Measurements from ENCODE around the gene RAB3D. TPM values are rescaled to one million over a fixed set of nuclear protein-coding genes. Genes with fewer than 3 reads are reported as not detected.
"Not testable (repeated sequence)": the region's sequence is repeated elsewhere in the genome, so short reads cannot be mapped to it uniquely, and the experiment has no call there.

RAB3D gene
- total RNA-seq, 4 donors from 2014 or later = 9.5 to 16.4 (median 12.7) TPM

DNA sequence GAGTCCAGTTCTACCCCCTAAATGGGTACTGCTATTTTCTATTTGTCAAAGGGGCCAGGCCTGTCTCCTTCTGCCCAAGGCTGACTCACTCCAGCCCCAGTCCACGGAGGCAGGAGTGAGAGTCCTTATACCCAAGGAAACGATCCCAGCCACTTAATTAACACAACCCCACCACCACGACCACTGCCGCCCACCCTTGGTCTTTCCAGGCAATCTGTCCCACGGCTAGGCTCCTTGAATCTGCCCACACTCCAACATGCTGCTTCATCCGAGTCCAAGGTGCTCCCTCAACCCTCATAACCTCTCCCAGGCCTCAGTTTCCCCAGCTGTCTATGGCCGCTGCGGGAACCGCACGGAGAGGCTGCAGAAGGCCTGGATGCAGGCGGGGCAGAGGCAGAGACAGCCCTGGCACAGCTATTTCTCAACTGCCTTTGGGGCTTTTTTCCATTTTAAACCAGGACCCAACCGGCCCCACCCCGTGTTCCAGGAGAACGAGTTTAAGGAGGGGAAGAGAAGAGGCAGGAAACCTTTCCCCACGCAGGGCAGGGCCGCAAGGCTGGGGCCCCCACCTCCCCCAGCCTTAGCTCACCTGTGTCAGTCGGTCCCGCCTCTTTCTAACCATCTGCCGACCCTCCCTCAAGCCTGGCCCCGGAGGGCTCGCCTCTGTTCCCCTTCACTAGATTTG lies 746 bp downstream of the RAB3D start:
- Histone ChIP-seq H3K9me3 (no peaks in the 10 kb centered on the region), H3K27me3 (no peaks in the 10 kb centered on the region), H3K4me3 (peak overlapping the region; percentile 61 to 74 (median 66)), H3K27ac (peak overlapping the region; percentile 55 to 79 (median 78)), H3K4me1 (peaks cover 0 to 26% (median 9%) of the 10 kb centered on the region in 4 donors), H3K36me3 (peaks cover 0 to 27% (median 0%) of the 10 kb centered on the region in 3 donors)
- DNase-seq = no peak
- TF ChIP-seq POLR2A (IDR thresholded peaks at IDR 0.05) = no peak
- TF ChIP-seq, protein P1, sequence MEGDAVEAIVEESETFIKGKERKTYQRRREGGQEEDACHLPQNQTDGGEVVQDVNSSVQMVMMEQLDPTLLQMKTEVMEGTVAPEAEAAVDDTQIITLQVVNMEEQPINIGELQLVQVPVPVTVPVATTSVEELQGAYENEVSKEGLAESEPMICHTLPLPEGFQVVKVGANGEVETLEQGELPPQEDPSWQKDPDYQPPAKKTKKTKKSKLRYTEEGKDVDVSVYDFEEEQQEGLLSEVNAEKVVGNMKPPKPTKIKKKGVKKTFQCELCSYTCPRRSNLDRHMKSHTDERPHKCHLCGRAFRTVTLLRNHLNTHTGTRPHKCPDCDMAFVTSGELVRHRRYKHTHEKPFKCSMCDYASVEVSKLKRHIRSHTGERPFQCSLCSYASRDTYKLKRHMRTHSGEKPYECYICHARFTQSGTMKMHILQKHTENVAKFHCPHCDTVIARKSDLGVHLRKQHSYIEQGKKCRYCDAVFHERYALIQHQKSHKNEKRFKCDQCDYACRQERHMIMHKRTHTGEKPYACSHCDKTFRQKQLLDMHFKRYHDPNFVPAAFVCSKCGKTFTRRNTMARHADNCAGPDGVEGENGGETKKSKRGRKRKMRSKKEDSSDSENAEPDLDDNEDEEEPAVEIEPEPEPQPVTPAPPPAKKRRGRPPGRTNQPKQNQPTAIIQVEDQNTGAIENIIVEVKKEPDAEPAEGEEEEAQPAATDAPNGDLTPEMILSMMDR (IDR thresholded peaks at IDR 0.05) = no peak

- DNase-seq = no peak
- H3K27ac ChIP-seq = peak overlapping the region in 2 of 4 donors; percentile 76 to 79
- peak overlapping the region in 2 of 4 donors; percentile 68 to 74 for H3K4me3 ChIP-seq
- H3K36me3 ChIP-seq = peaks cover 0 to 33% (median 0%) of the 10 kb centered on the region in 3 donors
- no peak for TF ChIP-seq POLR2A (IDR thresholded peaks at IDR 0.05)
- TF ChIP-seq, protein P1 (IDR thresholded peaks at IDR 0.05) = no peak
- H3K4me1 ChIP-seq = peaks cover 0 to 21% (median 9%) of the 10 kb centered on the region in 4 donors
- no peaks in the 10 kb centered on the region for H3K9me3 ChIP-seq
- H3K27me3 ChIP-seq = no peaks in the 10 kb centered on the region
Observed at GRCh38 chr19:11338121-11338520, 1.3 kb downstream of the RAB3D start.

GRCh38 chr19:11337080-11337479 lies 2.4 kb downstream of the RAB3D start:
- Histone ChIP-seq H3K4me3 (no peak overlapping the region), H3K36me3 (peaks cover 0 to 39% (median 0%) of the 10 kb centered on the region in 3 donors), H3K4me1 (peaks cover 0 to 21% (median 9%) of the 10 kb centered on the region in 4 donors), H3K27ac (no peak overlapping the region), H3K27me3 (no peaks in the 10 kb centered on the region), H3K9me3 (no peaks in the 10 kb centered on the region)
- DNase-seq = no peak
- TF ChIP-seq, protein P1 (IDR thresholded peaks at IDR 0.05) = no peak
- TF ChIP-seq POLR2A (IDR thresholded peaks at IDR 0.05) = no peak

- no peaks in the 10 kb centered on the region for H3K27me3 ChIP-seq
- TF ChIP-seq, protein P1 (IDR thresholded peaks at IDR 0.05) = no peak
- no peak for TF ChIP-seq POLR2A (IDR thresholded peaks at IDR 0.05)
- no peak overlapping the region for H3K4me3 ChIP-seq
- peaks cover 0 to 39% (median 0%) of the 10 kb centered on the region in 3 donors for H3K36me3 ChIP-seq
- H3K9me3 ChIP-seq = no peaks in the 10 kb centered on the region
- H3K4me1 ChIP-seq = peaks cover 0 to 21% (median 9%) of the 10 kb centered on the region in 4 donors
- no peak for DNase-seq
- no peak overlapping the region for H3K27ac ChIP-seq
Observed at GRCh38 chr19:11335449-11336146, 3.9 kb downstream of the RAB3D start.

DNA sequence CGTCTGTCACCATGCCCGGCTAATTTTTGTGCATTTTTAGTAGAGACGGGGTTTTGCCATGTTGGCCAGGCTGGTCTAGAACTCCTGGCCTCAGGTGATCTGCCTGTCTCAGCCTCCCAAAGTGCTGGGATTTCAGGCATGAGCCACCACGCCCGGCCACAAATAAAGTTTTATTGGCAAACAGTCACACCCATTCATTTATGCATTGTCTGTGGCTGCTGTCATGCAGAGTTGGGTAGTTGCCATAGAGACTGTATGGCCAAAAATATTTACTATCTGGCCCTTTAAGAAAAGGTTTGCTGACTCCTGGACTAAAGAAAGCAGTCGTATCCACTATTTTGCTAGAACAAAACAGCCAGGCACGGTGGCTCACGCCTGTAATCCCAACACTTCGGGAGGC lies 5.6 kb downstream of the RAB3D start:
- not testable (repeated sequence) for H3K27me3 ChIP-seq, DNase-seq
- H3K36me3 ChIP-seq = peaks cover 0 to 39% (median 0%) of the 10 kb centered on the region in 3 donors

GRCh38 chr19:11332822-11333221 lies 6.6 kb downstream of the RAB3D start:
- peaks cover 0 to under 1% (median 0%) of the 10 kb centered on the region in 4 donors for H3K4me1 ChIP-seq
- H3K4me3 ChIP-seq = no peak overlapping the region
- TF ChIP-seq, protein P1 (IDR thresholded peaks at IDR 0.05) = no peak
- TF ChIP-seq POLR2A (IDR thresholded peaks at IDR 0.05) = no peak
- peaks cover 0 to 39% (median 0%) of the 10 kb centered on the region in 3 donors for H3K36me3 ChIP-seq
- H3K9me3 ChIP-seq = no peaks in the 10 kb centered on the region
- H3K27ac ChIP-seq = no peak overlapping the region
- no peaks in the 10 kb centered on the region for H3K27me3 ChIP-seq
- DNase-seq = no peak

More for the DNA sequence above, 5.6 kb downstream of the RAB3D start:
- not testable (repeated sequence) for H3K9me3 ChIP-seq, H3K4me3 ChIP-seq, H3K27ac ChIP-seq
- peaks cover 0 to 10% (median under 1%) of the 10 kb centered on the region in 4 donors for H3K4me1 ChIP-seq
